Measurements from ENCODE around the gene DNM3. TPM values are rescaled to one million over a fixed set of nuclear protein-coding genes. Genes with fewer than 3 reads are reported as not detected.

DNM3 gene
- total RNA-seq, 1 donor from 2014 or later: 9.6 TPM

DNA sequence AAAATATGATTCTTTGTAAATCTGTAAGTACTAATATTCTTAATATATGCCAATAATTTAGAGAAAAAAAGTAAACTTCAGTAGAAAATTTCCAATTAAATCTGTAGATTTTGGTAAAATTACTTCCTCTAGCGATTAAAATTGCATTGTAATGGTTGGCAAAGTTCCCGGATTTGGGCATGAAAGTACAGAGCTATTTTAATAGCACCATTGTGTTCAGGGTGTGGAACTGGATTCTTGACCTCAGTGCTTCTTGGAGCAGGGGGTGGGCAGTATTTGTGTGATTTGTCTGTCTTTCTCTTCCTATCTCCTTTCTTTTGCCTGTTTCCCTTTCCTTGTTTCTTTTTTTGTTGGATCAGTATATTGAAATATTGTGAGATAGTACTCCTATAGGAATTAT is 72.1 kb downstream of the DNM3 start:
- Histone ChIP-seq H3K4me1 (peaks cover 0 to 7% of the 10 kb centered on the region in 2 donors), H3K4me3 (no peak overlapping the region), H3K27ac (no peak overlapping the region), H3K36me3 (no peaks in the 10 kb centered on the region), H3K9me3 (no peaks in the 10 kb centered on the region), H3K27me3 (no peaks in the 10 kb centered on the region)
- TF ChIP-seq CTCF (IDR thresholded peaks at IDR 0.05): no peak
- no peak for DNase-seq (ENCODE audit: low spot score in 2 of 2)
- intact Hi-C loops (cut with DNase I): no loop called here

DNA sequence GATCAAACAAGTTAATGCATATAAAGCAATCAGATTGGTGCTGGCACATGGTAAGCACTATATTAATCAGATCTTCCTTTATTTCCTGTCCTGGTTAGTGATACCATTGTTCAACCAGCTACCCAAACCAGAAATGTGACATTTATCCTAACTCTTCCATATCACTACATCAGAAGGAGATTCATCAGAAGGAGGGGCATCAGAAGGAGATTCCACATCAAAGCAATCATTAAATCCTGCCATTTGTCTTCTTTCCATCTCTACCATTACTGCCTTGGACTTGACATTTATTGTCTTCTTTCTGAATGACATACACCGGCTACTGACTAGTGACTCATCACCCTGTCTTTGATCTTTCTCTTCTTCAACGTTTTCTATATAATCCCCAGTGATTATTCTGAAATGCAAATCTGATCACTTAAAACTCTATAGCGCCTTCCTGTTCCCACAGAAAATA is 75.0 kb downstream of the DNM3 start:
- Histone ChIP-seq H3K27ac (no peak overlapping the region), H3K4me3 (no peak overlapping the region), H3K4me1 (peaks cover 0 to 7% of the 10 kb centered on the region in 2 donors), H3K9me3 (no peaks in the 10 kb centered on the region), H3K27me3 (no peaks in the 10 kb centered on the region), H3K36me3 (no peaks in the 10 kb centered on the region)
- TF ChIP-seq CTCF (IDR thresholded peaks at IDR 0.05): no peak
- no peak for DNase-seq (ENCODE audit: low spot score in 2 of 2)
- intact Hi-C loops (cut with DNase I): no loop called here

DNA sequence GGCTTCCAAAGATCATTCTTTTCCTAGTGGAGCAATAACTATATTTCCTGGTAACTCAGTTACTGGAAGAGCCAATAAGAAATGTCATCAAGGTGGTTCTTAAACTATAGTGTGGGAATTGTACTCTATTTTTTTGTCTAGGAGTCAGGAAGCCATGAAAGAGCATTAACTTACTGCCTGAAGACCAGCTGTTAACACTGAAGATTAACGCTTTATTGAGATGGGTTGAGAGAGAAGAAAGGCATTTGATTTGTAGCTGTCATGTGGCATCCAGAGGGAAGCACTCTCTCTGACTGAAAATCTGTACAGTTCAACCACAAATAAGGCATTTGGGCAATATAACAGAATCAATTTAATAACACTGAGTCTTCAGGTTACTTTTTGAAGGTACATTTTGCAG is 76.0 kb downstream of the DNM3 start:
- peaks cover 0 to 7% of the 10 kb centered on the region in 2 donors for H3K4me1 ChIP-seq
- no peaks in the 10 kb centered on the region for H3K9me3 ChIP-seq
- H3K27ac ChIP-seq: no peak overlapping the region
- H3K36me3 ChIP-seq: no peaks in the 10 kb centered on the region
- no peaks in the 10 kb centered on the region for H3K27me3 ChIP-seq
- no peak for DNase-seq (ENCODE audit: low spot score in 2 of 2)
- intact Hi-C loops (cut with DNase I): no loop called here
- no peak overlapping the region for H3K4me3 ChIP-seq
- no peak for TF ChIP-seq CTCF (IDR thresholded peaks at IDR 0.05)

DNA sequence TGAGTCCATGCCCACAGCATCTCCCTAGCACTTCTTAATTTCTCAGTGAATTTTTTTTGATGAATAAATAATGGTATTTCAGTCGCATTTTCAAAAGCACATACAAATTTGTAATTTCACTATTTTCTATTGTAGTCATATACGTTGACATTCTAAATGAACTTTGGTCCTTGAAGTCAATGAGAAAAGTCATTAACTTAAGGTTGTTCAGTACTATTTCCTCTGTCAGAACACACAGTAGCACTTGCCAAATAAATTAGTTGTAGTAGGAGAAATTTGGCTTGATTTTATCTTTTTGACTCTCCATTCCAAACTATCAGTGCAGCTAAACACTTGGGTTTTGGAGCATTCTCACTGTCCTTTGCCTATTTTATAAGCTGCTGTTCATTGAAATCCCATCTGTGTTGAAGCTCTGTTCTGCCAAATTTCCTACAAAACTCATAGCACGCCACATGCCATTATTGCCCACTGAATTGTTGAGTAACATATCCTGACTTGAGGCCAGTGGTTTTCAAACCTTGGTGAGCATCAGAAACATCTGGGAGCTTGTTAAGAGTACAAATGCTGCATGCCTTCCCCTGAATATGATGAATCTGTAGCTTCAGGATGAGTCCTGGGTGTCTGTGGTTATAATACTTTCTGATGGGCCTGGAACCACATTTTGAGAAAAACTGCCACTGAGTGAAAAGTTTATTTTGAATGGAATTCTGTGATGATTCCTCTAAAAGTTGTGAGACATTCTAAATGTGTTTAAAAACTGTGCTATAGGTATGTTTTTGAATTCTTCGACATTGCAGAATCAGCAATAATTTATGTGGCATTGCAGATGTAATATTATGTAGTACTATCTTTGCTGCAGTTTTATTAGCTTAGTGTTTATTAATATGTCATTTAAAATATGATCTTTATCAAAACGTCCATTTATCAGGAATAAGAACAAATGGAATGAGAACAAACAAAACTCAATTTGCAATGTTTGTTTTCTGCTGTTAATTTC is 78.9 kb downstream of the DNM3 start:
- H3K36me3 ChIP-seq: no peaks in the 10 kb centered on the region
- intact Hi-C loops (cut with DNase I): no loop called here

DNA sequence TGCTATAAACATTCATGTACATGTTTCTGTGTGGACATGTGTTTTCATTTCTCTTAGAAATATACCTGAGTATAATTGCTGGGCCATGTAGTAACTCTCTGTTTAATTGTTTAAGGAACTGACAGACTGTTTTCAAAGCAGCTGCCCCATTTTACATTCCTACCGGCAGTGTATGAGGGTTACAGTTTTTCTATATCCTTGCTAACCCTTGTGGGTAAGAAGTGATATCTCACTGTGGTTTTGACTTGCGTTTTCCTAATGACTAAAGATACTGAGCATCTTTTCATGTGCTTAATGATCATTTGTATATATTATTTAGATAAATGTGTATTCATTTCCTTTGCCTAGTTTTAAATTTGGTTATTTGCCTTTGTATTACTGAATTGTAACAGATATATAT is 81.7 kb downstream of the DNM3 start:
- DNase-seq (ENCODE audit: low spot score in 2 of 2): no peak

More for the DNA sequence above, 78.9 kb downstream of the DNM3 start:
- DNase-seq (ENCODE audit: low spot score in 2 of 2): no peak
- Histone ChIP-seq H3K27ac (no peak overlapping the region), H3K27me3 (no peaks in the 10 kb centered on the region), H3K4me1 (no peaks in the 10 kb centered on the region), H3K4me3 (no peak overlapping the region), H3K9me3 (no peaks in the 10 kb centered on the region)
- TF ChIP-seq CTCF (IDR thresholded peaks at IDR 0.05): no peak

More for the DNA sequence above, 81.7 kb downstream of the DNM3 start:
- Histone ChIP-seq H3K4me1 (no peaks in the 10 kb centered on the region), H3K36me3 (no peaks in the 10 kb centered on the region), H3K9me3 (no peaks in the 10 kb centered on the region), H3K27ac (no peak overlapping the region), H3K4me3 (no peak overlapping the region), H3K27me3 (no peaks in the 10 kb centered on the region)
- intact Hi-C loops (cut with DNase I): no loop called here
- TF ChIP-seq CTCF (IDR thresholded peaks at IDR 0.05): no peak

Measured in ascending aorta (tissue), 2 donors.